MM.1S (cell line): ENCODE data around the gene ITGA11.

Source experiments
- CTCF ChIP-seq: fragments of 300-600 bp; sonication (generic); IDR thresholded peaks from 2 replicates; pipeline ENCODE4 v1.5.1; 2016; ENCODE audit warnings: antibody characterized with exemption, low read length, mixed read lengths
- EZH2 ChIP-seq: fragments of 300-600 bp; sonication (generic); optimal IDR thresholded peaks from 2 replicates; pipeline ENCODE3; 2017; ENCODE audit warnings: low read depth, mild to moderate bottlenecking, antibody characterized with exemption, low read length, mixed read lengths
- EZH2phosphoT487 ChIP-seq: fragments of 300-600 bp; sonication (generic); IDR thresholded peaks from 2 replicates; pipeline ENCODE4 v1.6.1; 2018; ENCODE audit warnings: antibody characterized with exemption, low read length

DNA sequence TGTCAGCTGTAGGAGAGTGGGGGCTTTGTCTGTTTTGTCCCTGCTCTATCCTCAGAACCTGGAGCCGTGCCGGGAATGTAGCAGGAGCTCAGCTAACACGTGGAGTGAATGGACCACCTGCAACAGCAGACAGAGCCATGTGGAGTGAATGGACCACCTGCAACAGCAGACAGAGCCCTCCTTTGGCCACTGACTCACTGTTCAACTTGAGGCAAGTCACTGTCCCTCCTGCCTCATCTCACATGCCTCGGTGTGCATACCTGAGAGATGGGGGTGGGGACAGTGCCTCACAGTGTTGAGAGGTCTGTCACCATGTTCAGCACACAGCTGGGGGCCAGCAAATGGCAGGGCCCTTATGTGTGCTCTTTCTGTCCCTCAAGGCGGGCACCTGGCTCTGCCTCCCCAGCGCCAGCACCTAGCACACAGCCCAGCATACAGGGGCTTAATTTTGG lies 126.5 kb downstream of the ITGA11 start:
- TF ChIP-seq CTCF (no peak), EZH2 (no peak), EZH2phosphoT487 (no peak)
